Measurements from ENCODE around the gene CRNN.

The CRNN gene

DNA sequence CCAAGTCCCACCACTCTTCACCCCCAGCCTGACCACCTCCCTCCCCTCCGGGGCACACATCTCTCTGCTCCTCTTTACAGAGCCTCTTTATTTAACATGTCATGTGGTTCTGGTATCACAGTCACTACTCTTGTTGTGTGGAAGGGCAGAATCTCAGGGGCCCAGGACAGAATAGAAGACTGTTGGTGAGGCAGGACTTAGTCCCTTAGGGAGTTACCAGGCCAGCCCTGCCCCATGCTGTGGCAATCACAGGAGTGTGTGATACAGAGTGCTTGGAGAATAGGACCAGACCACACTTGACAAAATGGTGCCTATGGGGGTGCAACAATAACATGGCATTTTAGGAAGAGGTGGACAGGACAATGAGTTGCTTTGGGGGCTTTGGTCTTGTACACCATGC, 43.0 kb upstream of the CRNN start:
- Histone ChIP-seq H3K27me3 (ENCODE audit: insufficient read depth, poor library complexity, severe bottlenecking) (peaks cover 3% of the 10 kb centered on the region), H3K4me3 (replicated peaks; ENCODE audit: insufficient read depth, low read length) (no peak overlapping the region)
- TF ChIP-seq SPI1 (IDR thresholded peaks at IDR 0.05; ENCODE audit: borderline replicate concordance, low read depth) (no peak), POLR2AphosphoS5 (IDR thresholded peaks at IDR 0.05; ENCODE audit: low read depth) (no peak), GABPA (IDR thresholded peaks at IDR 0.05; ENCODE audit: low read depth) (no peak), CTCF (IDR thresholded peaks at IDR 0.05; ENCODE audit: insufficient read depth, low read length) (no peak)
- TF ChIP-seq, protein P1, sequence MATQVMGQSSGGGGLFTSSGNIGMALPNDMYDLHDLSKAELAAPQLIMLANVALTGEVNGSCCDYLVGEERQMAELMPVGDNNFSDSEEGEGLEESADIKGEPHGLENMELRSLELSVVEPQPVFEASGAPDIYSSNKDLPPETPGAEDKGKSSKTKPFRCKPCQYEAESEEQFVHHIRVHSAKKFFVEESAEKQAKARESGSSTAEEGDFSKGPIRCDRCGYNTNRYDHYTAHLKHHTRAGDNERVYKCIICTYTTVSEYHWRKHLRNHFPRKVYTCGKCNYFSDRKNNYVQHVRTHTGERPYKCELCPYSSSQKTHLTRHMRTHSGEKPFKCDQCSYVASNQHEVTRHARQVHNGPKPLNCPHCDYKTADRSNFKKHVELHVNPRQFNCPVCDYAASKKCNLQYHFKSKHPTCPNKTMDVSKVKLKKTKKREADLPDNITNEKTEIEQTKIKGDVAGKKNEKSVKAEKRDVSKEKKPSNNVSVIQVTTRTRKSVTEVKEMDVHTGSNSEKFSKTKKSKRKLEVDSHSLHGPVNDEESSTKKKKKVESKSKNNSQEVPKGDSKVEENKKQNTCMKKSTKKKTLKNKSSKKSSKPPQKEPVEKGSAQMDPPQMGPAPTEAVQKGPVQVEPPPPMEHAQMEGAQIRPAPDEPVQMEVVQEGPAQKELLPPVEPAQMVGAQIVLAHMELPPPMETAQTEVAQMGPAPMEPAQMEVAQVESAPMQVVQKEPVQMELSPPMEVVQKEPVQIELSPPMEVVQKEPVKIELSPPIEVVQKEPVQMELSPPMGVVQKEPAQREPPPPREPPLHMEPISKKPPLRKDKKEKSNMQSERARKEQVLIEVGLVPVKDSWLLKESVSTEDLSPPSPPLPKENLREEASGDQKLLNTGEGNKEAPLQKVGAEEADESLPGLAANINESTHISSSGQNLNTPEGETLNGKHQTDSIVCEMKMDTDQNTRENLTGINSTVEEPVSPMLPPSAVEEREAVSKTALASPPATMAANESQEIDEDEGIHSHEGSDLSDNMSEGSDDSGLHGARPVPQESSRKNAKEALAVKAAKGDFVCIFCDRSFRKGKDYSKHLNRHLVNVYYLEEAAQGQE (IDR thresholded peaks at IDR 0.05; ENCODE audit: insufficient replicate concordance, low read depth), result no peak

GRCh38 chr1:152451254-152451653, 37.2 kb upstream of the CRNN start:
- Histone ChIP-seq H3K4me3 (replicated peaks; ENCODE audit: insufficient read depth, low read length) (no peak overlapping the region), H3K27ac (replicated peaks) (no peak overlapping the region), H3K27me3 (ENCODE audit: insufficient read depth, poor library complexity, severe bottlenecking) (peaks cover 3% of the 10 kb centered on the region)
- TF ChIP-seq, protein P1 (IDR thresholded peaks at IDR 0.05; ENCODE audit: insufficient replicate concordance, low read depth), result no peak
- no peak for TF ChIP-seq CTCF (IDR thresholded peaks at IDR 0.05; ENCODE audit: insufficient read depth, low read length)
- TF ChIP-seq POLR2AphosphoS5 (IDR thresholded peaks at IDR 0.05; ENCODE audit: low read depth), result no peak
- TF ChIP-seq SPI1 (IDR thresholded peaks at IDR 0.05; ENCODE audit: borderline replicate concordance, low read depth), result no peak
- no peak for TF ChIP-seq GABPA (IDR thresholded peaks at IDR 0.05; ENCODE audit: low read depth)
- no peak for DNase-seq (ENCODE audit: low read depth in 1 of 2, low spot score in 1 of 2)

More for the DNA sequence above, 43.0 kb upstream of the CRNN start:
- DNase-seq (ENCODE audit: low read depth in 1 of 2, low spot score in 1 of 2), result no peak
- no peak overlapping the region for H3K27ac ChIP-seq (replicated peaks)

GRCh38 chr1:152449661-152450060, 35.6 kb upstream of the CRNN start:
- peaks cover 3% of the 10 kb centered on the region for H3K27me3 ChIP-seq (ENCODE audit: insufficient read depth, poor library complexity, severe bottlenecking)
- H3K27ac ChIP-seq (replicated peaks), result no peak overlapping the region
- no peak overlapping the region for H3K4me3 ChIP-seq (replicated peaks; ENCODE audit: insufficient read depth, low read length)
- DNase-seq (ENCODE audit: low read depth in 1 of 2, low spot score in 1 of 2), result no peak
- no peak for TF ChIP-seq POLR2AphosphoS5 (IDR thresholded peaks at IDR 0.05; ENCODE audit: low read depth)
- TF ChIP-seq, protein P1 (IDR thresholded peaks at IDR 0.05; ENCODE audit: insufficient replicate concordance, low read depth), result no peak

DNA sequence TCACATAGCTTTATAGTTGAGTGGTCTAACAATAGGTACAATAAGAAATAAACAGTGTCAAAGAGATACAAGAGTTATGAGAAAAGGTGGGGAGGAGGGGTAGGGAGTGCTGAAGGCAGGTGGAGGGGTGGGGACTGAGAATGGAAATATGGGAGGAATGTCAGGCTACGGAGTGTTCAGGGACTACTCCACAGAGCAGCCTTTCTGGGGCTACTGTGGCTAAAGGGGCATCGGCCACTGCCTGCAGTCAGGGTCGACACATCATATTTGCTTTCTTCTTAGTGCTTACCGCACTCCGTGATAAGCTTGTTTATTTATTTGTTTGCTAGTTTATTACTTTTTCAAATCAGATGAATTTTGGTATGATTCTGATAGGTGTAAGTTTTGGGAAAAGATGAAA, 34.4 kb upstream of the CRNN start:
- no peak overlapping the region for H3K4me3 ChIP-seq (replicated peaks; ENCODE audit: insufficient read depth, low read length)
- TF ChIP-seq, protein P1 (IDR thresholded peaks at IDR 0.05; ENCODE audit: insufficient replicate concordance, low read depth), result no peak
- TF ChIP-seq GABPA (IDR thresholded peaks at IDR 0.05; ENCODE audit: low read depth), result no peak

More for the DNA sequence above, 34.4 kb upstream of the CRNN start:
- Histone ChIP-seq H3K27me3 (ENCODE audit: insufficient read depth, poor library complexity, severe bottlenecking) (no peaks in the 10 kb centered on the region), H3K27ac (replicated peaks) (no peak overlapping the region)
- no peak for DNase-seq (ENCODE audit: low read depth in 1 of 2, low spot score in 1 of 2)
